Iris pigment epithelial cell (primary cell): Measurements from ENCODE around the gene MLKL.

Experiments used
- DNase-seq: peaks from one replicate; pipeline ENCODE4 v3.0.0-alpha.2; 2011; ENCODE audit warnings: low read depth

MLKL gene

GRCh38 chr16:74700438-74701225, at the start of gene MLKL:
MLKL (minus strand) TSS chr16:74700862; CDS start chr16:74695757, 5,105 bp downstream.
- DNase-seq: peak; percentile 45

GRCh38 chr16:74749291-74750055, 48.8 kb upstream of the MLKL start:
- DNase-seq: no peak

- no peak for DNase-seq
Observed at GRCh38 chr16:74748616-74749026, 48.0 kb upstream of the MLKL start.

GRCh38 chr16:74747716-74748615, 47.3 kb upstream of the MLKL start:
- no peak for DNase-seq

GRCh38 chr16:74745926-74746325, 45.3 kb upstream of the MLKL start:
- no peak for DNase-seq

- DNase-seq: no peak
Observed at GRCh38 chr16:74745109-74745615, 44.5 kb upstream of the MLKL start.

GRCh38 chr16:74744566-74744965, 43.9 kb upstream of the MLKL start:
- no peak for DNase-seq

GRCh38 chr16:74743668-74744299, 43.1 kb upstream of the MLKL start:
- peak; percentile 65 for DNase-seq

- DNase-seq: no peak
Observed at GRCh38 chr16:74743045-74743667, 42.5 kb upstream of the MLKL start.

- peak; percentile 50 for DNase-seq
Observed at GRCh38 chr16:74742051-74742481, 41.4 kb upstream of the MLKL start.

- no peak for DNase-seq
Observed at GRCh38 chr16:74740795-74741304, 40.2 kb upstream of the MLKL start.

- no peak for DNase-seq
Observed at GRCh38 chr16:74739275-74739674, 38.6 kb upstream of the MLKL start.

- DNase-seq: no peak
Observed at GRCh38 chr16:74738816-74739215, 38.2 kb upstream of the MLKL start.

- DNase-seq: no peak
Observed at GRCh38 chr16:74738113-74738541, 37.5 kb upstream of the MLKL start.

- DNase-seq: no peak
Observed at GRCh38 chr16:74737521-74737920, 36.9 kb upstream of the MLKL start.

- DNase-seq: no peak
Observed at GRCh38 chr16:74736531-74737157, 36.0 kb upstream of the MLKL start.

GRCh38 chr16:74735554-74735953, 34.9 kb upstream of the MLKL start:
- no peak for DNase-seq

GRCh38 chr16:74735162-74735452, 34.4 kb upstream of the MLKL start:
- DNase-seq: no peak

- DNase-seq: no peak
Observed at GRCh38 chr16:74734361-74735161, 33.9 kb upstream of the MLKL start.
